Natural killer cell treated with Interleukin-12 subunit alpha and Interleukin-12 subunit beta and Interleukin-15 and Interleukin-18, amount 100 ng/mL, for 72 hours (primary cell): ENCODE measurements around the gene OLFM2. TPM values are rescaled to one million over a fixed set of nuclear protein-coding genes. Genes with fewer than 3 reads are reported as not detected.
A peak's percentile ranks its signal among the peaks of the same experiment; 100 is the strongest.
"Not testable (repeated sequence)": the region's sequence is repeated elsewhere in the genome, so short reads cannot be mapped to it uniquely, and the experiment has no call there.

ENCODE experiments used
- ATAC-seq, 2 donors: fragments of 150-1000 bp; cut with Tn5 transposase in 1 of 2; sonication (Bioruptor Pico), chemical (Tn5 transposase) in 1 of 2; 2 replicates each; pipeline ENCODE4 v1.10.0; 2021
- DNase-seq: peaks from one replicate; pipeline ENCODE4 v3.0.0; 2022; ENCODE audit warnings: low spot score
- H3K27ac Mint-ChIP-seq, 2 donors: 1 replicate in 1 of 2; 2 replicates in 1 of 2; pipeline ENCODE4 v1.8.0; 2022; ENCODE audit warnings: mixed read lengths in 2 of 2, mild to moderate bottlenecking in 1 of 2, moderate library complexity in 1 of 2
- H3K27me3 Mint-ChIP-seq, 2 donors: 1 replicate in 1 of 2; 2 replicates in 1 of 2; pipeline ENCODE4 v1.8.0; 2022; ENCODE audit warnings: mixed read lengths in 2 of 2
- H3K36me3 Mint-ChIP-seq: one replicate; pipeline ENCODE4 v1.8.0; 2022; ENCODE audit warnings: mixed read lengths
- H3K4me1 Mint-ChIP-seq, 2 donors: 1 replicate in 1 of 2; 2 replicates in 1 of 2; pipeline ENCODE4 v1.8.0; 2022; ENCODE audit warnings: low read depth in 2 of 2, mixed read lengths in 2 of 2, mild to moderate bottlenecking in 1 of 2
- H3K4me3 Mint-ChIP-seq: one replicate; pipeline ENCODE4 v1.8.0; 2022; ENCODE audit warnings: mixed read lengths
- H3K9me3 Mint-ChIP-seq: 2 replicates; pipeline ENCODE4 v1.8.0; 2022; ENCODE audit warnings: mixed read lengths
- total RNA-seq, 2 donors: library from RNA; stranded (reverse); gene quantifications; one replicate each; pipeline ENCODE4 v1.2.3, GENCODE V29; 2022

Gene OLFM2
- total RNA-seq, 2 donors from 2014 or later = not detected

DNA sequence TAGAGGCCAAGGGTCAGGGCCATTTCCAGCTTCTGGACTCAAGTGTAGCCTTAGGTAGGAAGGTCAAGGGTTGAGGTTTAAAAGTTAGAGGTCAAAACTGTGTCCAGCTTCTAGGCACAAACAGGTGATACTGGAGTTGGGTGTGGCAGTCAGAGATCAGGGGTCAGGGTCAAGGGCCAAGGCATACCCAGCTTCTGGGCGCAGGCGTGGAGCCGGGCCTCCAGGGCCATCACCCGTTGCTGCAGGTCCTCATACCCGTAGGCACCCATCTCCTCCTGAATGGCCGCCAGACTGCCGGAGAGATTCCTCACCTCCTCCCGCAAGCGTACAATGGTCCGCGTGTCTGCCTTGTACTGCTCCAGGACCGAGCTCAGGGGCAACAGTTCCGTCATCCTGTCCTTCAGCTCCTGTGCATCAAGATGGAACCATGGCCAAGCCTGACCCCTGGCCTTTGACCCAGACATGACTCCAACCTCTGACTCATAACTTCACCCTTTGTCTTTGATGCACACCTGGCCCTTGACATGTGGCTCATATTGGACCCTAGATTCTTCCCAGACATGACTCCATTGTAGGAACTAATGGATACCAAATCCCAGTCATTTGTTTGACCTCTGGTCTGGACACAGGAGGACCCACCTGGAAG, 79.1 kb downstream of the OLFM2 start:
- DNase-seq (no peak), ATAC-seq (no peak)
- Mint-ChIP-seq H3K9me3 (no peaks in the 10 kb centered on the region), H3K4me1 (peaks cover 27 to 28% of the 10 kb centered on the region in 2 donors), H3K36me3 (no peaks in the 10 kb centered on the region), H3K27ac (peak overlapping the region; percentile 83 to 86), H3K4me3 (peak overlapping the region; percentile 80), H3K27me3 (no peaks in the 10 kb centered on the region)

DNA sequence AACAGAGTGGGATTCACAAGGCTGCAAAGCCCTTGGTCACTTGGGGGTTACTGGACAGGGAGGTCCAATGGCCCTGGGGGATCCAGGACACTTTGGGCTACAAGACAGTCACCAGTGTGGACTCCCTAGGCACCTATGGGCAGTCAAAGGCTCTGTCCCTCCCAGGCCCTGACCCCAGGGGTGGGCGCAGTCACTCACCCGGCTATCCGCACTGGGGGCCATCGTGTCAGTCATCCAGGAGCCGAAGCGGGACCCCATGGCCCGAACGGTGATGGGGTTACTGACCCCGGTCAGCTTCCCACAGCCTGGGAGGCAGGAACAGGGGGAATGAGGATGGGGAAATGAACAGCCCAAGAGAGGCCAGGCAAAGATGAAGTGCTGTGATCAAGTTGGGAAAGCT, 79.7 kb downstream of the OLFM2 start:
- ATAC-seq (no peak), DNase-seq (no peak)
- Mint-ChIP-seq H3K27ac (peak overlapping the region; percentile 26 to 37), H3K4me3 (no peak overlapping the region), H3K9me3 (no peaks in the 10 kb centered on the region), H3K27me3 (no peaks in the 10 kb centered on the region), H3K36me3 (no peaks in the 10 kb centered on the region), H3K4me1 (peaks cover 27 to 28% of the 10 kb centered on the region in 2 donors)

DNA sequence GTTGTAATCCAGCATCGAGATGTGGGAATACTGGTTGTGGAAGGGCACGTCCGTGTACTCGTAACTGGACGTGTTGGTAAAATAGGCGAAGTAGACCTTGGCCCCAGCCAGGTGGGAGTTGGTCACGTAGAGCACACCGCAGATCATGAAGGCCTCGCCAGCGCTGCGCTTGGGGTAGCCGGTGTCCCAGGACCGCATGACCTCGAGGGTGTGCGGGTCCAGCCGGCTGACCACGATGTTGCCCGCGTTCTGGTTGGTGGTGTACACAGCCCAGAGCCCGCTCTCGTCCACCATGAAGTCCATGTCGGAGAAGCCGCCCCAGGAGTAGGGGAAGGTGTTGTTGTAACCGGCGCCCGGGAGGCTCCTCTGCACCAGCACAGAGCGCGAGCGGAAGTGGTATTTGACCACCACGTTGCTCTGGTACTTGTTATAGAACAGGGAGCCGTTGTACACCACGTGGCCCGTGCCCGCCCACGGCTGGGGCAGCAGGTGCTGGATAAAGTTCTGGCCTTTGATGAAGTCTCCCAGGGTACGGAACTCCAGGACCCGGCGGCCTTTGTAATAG, 82.0 kb downstream of the OLFM2 start:
- no peaks in the 10 kb centered on the region for H3K36me3 Mint-ChIP-seq
- H3K27ac Mint-ChIP-seq = no peak overlapping the region
- H3K4me1 Mint-ChIP-seq = peaks cover 25 to 27% of the 10 kb centered on the region in 2 donors
- H3K27me3 Mint-ChIP-seq = no peaks in the 10 kb centered on the region
- no peak overlapping the region for H3K4me3 Mint-ChIP-seq
- no peaks in the 10 kb centered on the region for H3K9me3 Mint-ChIP-seq
- ATAC-seq (no peak), DNase-seq (no peak)

DNA sequence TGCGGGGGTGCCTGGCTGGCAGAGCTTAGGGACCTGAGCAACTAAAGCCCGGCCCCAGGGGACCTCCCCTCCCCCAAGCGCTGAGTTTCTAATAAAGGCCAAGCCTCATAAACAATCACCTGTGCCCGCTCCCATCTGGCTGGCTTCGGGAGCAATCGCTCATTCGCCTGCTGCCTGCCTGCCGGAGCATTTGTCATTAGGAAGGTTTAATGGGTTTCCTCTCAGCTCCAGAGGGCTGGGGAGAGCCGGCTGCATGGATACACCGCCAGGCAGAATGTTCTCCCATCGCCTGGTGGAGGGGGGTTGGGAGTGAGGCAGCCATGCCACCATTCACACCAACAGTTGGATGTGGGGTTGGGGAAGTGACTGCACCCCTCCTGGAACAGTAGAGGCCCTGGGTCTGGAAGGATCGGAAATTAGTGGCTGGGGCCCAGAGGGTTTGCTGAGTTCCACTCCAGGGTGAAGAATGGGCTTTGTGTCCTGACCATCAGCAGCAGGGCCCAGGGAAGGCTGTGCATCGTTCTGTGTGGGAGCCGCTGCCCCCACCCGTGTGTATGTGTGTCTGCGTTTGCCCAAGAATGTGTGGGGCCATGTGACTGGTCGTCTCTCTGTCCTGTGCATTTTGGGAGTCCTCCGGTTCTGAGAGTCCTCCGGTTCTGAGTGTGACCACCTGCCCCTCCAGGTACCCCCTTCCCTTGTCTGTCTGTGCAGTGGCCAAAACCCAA, 85.9 kb downstream of the OLFM2 start:
- no peak overlapping the region for H3K27ac Mint-ChIP-seq
- H3K4me1 Mint-ChIP-seq = peaks cover 0 to 16% of the 10 kb centered on the region in 2 donors
- H3K27me3 Mint-ChIP-seq = no peaks in the 10 kb centered on the region
- DNase-seq (no peak), ATAC-seq (no peak)
- no peaks in the 10 kb centered on the region for H3K36me3 Mint-ChIP-seq
- H3K9me3 Mint-ChIP-seq = no peaks in the 10 kb centered on the region
- H3K4me3 Mint-ChIP-seq = no peak overlapping the region

DNA sequence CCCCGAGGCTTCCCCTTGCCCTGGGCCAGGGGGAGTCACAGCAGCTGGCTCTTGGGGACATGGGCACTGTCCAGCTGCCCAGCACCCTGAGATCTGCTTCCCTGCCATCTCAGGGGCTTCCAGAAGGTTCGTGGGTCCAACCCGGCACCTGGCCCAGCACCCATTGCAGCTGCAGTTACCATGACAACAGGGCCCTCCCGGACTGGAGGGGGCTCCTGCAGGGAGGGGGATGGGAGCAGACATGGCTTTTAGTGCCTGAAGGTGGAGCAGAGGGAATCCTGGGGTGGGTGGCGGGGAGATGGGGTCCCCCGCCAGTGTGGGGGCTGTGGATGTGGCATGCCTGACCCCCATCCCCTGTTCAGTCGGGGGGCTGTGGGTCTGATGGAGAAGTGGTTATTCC, 86.5 kb downstream of the OLFM2 start:
- H3K4me1 Mint-ChIP-seq = peaks cover 0 to 19% of the 10 kb centered on the region in 2 donors
- DNase-seq = no peak

DNA sequence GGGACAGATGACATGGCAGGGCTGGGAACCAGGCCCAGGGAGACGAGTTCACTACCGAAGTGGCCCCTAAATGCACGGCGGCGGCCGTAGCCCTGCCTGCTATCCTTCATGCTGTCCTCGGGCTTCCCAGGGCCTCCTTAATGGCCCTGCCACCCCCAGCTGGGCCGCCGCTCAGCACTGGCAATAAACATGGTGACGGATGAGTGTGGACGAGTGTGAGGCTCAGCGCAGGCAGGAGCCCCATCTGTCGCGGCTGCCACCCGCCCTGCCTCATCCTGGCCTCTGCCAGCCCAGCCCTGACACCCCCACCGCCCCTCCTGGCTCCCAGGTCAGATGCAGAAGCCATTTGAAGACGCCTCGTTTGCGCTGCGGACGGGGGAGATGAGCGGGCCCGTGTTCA, 87.6 kb downstream of the OLFM2 start:
- H3K27ac Mint-ChIP-seq = no peak overlapping the region
- H3K4me3 Mint-ChIP-seq = no peak overlapping the region
- peaks cover 0 to 21% of the 10 kb centered on the region in 2 donors for H3K4me1 Mint-ChIP-seq
- no peaks in the 10 kb centered on the region for H3K36me3 Mint-ChIP-seq
- DNase-seq (no peak), ATAC-seq (no peak)
- H3K27me3 Mint-ChIP-seq = no peaks in the 10 kb centered on the region
- H3K9me3 Mint-ChIP-seq = no peaks in the 10 kb centered on the region

More for the DNA sequence above, 86.5 kb downstream of the OLFM2 start:
- Mint-ChIP-seq H3K36me3 (no peaks in the 10 kb centered on the region), H3K27ac (no peak overlapping the region), H3K4me3 (no peak overlapping the region), H3K27me3 (no peaks in the 10 kb centered on the region), H3K9me3 (no peaks in the 10 kb centered on the region)
- no peak for ATAC-seq

DNA sequence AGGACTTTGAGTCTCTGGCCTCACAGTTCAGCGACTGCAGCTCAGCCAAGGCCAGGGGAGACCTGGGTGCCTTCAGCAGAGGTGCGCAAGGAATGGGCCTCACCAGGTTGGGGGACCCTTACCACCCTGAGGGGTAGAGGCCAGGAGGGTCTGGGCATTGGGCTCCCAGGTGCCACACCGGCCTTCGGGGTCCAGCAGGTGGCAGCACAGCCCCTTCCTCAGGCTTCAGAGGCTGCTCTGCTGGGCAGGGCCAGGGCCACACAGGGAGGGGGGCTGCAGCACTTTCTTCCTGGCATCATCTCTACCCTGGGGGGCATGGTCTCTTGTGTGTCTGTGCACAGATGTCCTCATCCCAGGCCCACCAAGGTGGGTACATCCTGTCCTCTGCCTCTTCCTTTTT, 88.3 kb downstream of the OLFM2 start:
- H3K9me3 Mint-ChIP-seq = no peaks in the 10 kb centered on the region
- H3K36me3 Mint-ChIP-seq = no peaks in the 10 kb centered on the region
- peaks cover 0 to 20% of the 10 kb centered on the region in 2 donors for H3K4me1 Mint-ChIP-seq
- H3K27ac Mint-ChIP-seq = no peak overlapping the region
- no peak overlapping the region for H3K4me3 Mint-ChIP-seq
- ATAC-seq (peak; percentile 19 to 26), DNase-seq (no peak)
- no peaks in the 10 kb centered on the region for H3K27me3 Mint-ChIP-seq

DNA sequence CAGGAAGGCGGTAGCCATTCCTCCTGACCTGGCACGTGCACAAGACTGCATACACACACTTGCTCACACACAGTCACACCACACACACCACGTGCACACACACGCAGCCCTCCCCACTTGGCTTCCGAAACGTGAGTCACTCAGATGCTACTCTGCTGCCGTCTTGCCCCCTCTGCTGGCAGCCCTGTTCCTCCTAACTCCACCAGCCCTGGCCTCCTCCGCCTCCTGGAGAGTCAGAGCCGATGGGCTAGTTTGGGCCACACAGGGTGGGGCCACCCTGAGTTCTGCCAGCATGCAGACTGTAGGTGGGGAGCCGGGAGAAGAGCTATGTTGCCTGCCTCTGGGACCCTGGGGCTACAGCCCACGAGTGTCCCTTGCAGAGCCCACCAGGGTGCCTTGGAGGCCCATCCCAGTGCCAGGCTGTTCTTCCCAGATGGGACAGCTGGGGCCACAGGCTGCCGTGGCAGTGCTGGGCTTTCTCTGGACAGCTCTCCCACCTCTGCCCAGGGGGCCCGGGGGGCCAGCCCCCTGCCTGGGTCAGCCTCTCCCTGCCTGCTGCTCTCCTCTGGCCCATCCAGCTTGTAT, 89.1 kb downstream of the OLFM2 start:
- DNase-seq (no peak), ATAC-seq (peak in 1 of 2 donors; percentile 32)
- Mint-ChIP-seq H3K36me3 (no peaks in the 10 kb centered on the region), H3K9me3 (no peaks in the 10 kb centered on the region), H3K27me3 (no peaks in the 10 kb centered on the region), H3K4me1 (peaks cover 0 to 20% of the 10 kb centered on the region in 2 donors), H3K4me3 (no peak overlapping the region), H3K27ac (no peak overlapping the region)

DNA sequence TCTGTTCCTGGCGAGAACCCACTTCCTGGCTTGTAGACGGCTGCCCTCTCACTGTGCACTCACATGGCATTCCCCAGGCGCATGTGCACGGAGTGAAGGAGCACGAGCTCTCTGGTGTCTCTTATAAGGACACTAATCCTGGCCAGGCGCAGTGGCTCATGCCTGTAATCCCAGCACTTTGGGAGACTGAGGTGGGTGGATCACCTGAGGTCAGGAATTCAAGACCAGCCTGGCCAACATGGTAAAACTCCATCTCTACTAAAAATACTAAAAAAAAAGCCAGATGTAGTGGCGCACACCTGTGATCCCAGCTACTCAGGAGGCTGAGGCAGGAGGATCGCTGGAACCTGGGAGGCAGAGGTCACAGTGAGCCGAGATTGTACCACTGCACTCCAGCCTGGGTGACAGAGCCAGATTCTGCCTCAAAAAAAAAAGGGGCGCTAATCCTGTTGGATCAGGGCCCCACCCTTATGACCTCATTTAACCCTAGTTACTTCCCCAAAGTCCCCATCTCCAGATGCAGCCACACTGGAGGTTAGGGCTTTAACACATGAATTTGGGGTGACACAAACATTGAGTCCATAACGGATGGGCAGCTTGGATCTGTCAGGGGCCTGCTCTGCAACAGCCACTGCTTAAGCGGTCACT, 92.6 kb downstream of the OLFM2 start:
- H3K9me3 Mint-ChIP-seq, H3K27me3 Mint-ChIP-seq, H3K4me3 Mint-ChIP-seq, H3K27ac Mint-ChIP-seq, ATAC-seq, H3K36me3 Mint-ChIP-seq, DNase-seq: not testable (repeated sequence)
- H3K4me1 Mint-ChIP-seq = peaks cover 0 to 31% of the 10 kb centered on the region in 2 donors

DNA sequence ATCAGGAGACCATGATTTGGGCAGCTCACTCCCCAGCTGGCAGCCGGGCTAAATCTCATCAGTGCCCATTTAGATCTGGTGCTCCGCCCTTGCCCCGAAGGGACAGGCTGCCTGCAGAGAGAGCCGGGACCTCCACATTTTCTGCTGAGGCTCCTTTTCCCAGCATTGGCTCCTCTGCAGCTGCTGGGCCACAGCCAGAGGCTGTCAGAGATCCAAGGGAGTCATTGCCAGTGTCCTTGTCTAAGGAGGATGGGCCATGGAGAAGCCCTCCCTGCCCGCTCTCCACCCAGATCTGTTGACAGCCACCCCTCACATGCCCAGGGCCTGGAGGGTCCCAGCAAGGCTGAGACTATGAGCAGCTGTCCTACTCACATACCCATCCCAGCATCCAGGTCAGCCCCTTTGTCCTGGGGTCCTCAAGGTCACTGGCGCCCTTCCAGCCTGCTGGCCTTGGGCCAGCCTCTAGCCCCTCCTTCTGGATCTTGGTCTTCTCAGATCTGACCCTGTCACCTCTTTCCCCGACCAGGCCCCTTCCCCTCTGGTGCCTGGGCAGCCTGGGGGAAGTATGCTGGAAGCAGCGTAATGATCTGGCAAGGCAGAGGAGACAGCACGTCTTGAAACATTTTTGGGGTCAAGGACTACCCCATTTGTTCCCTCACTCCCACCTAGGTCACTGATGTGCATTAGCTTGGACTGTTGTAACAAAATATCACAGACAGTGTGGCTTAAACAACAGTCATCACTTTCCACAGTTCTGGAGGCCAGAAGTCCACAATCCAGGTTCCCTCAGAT, 93.3 kb downstream of the OLFM2 start:
- H3K36me3 Mint-ChIP-seq = no peaks in the 10 kb centered on the region
- no peak overlapping the region for H3K4me3 Mint-ChIP-seq
- DNase-seq = no peak
- ATAC-seq = no peak
- H3K9me3 Mint-ChIP-seq = no peaks in the 10 kb centered on the region
- no peaks in the 10 kb centered on the region for H3K27me3 Mint-ChIP-seq
- no peak overlapping the region for H3K27ac Mint-ChIP-seq
- H3K4me1 Mint-ChIP-seq = peaks cover 0 to 31% of the 10 kb centered on the region in 2 donors

DNA sequence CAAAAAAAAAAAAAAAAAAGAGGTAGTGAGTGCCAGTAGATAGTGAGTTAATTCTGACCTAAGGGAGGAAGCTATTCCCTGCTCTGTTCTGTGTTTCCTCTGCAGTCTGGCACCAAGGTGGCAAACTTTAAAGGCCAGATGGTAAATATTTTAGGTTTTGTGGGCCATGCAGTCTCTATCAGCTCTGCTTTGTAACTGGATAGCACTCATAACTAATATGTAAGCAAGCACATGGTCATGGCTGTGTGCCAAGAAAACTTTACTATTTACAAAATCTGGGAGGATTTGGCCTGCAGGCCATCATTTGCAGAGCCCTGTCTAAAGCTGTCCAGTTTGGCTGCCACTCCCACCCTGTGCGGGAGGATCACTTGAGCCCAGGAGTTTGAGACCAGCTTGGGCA, 96.9 kb downstream of the OLFM2 start:
- DNase-seq = no peak
- Mint-ChIP-seq H3K9me3 (no peaks in the 10 kb centered on the region), H3K27ac (no peak overlapping the region), H3K4me3 (no peak overlapping the region), H3K4me1 (peaks cover 12 to 24% of the 10 kb centered on the region in 2 donors), H3K36me3 (no peaks in the 10 kb centered on the region), H3K27me3 (no peaks in the 10 kb centered on the region)
- ATAC-seq = no peak

DNA sequence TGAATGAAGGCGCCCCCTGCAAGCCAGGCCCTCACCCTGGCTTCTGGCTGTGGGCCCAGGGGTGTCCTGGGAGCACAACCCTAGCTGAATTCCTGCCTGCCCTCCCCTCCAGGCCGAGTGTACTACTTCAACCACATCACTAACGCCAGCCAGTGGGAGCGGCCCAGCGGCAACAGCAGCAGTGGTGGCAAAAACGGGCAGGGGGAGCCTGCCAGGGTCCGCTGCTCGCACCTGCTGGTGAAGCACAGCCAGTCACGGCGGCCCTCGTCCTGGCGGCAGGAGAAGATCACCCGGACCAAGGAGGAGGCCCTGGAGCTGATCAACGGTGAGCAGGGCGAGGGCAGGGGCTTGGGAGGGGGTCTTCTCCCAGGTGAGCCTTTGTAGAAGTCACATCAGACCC, 98.0 kb downstream of the OLFM2 start:
- Mint-ChIP-seq H3K4me3 (no peak overlapping the region), H3K27me3 (no peaks in the 10 kb centered on the region), H3K9me3 (no peaks in the 10 kb centered on the region), H3K27ac (no peak overlapping the region), H3K4me1 (peaks cover 12 to 24% of the 10 kb centered on the region in 2 donors), H3K36me3 (no peaks in the 10 kb centered on the region)
- ATAC-seq (no peak), DNase-seq (no peak)

DNA sequence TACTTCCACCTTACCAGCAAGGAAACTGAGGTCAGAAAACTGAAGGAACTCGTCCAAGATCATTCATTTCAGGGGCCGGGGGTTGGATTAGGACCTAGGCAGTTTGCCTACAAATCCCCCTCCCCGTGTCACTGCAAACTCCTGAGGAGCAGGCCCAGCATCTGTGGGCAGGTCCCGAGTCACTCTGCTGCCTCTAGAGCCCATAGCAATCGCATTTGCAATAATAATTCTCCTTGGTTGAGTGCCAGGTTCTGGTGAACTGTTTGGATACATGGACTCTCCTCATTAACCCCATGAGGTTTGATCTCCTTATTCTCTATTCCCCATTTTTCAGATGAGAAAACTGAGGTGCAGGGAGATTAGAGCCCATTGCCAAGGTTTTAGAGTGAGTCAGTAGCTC, 100.3 kb downstream of the OLFM2 start:
- Mint-ChIP-seq H3K4me1 (peaks cover 12 to 15% of the 10 kb centered on the region in 2 donors), H3K27ac (peak overlapping the region; percentile 35 to 75), H3K9me3 (no peaks in the 10 kb centered on the region), H3K27me3 (no peaks in the 10 kb centered on the region), H3K36me3 (no peaks in the 10 kb centered on the region), H3K4me3 (peak overlapping the region; percentile 88)
- no peak for DNase-seq
- ATAC-seq = no peak
